Body of pancreas (tissue), 4 donors: ENCODE results near the gene ZDHHC18. TPM values are rescaled to one million over a fixed set of nuclear protein-coding genes. Genes with fewer than 3 reads are reported as not detected.

Source experiments
- ATAC-seq: fragments of 150-250 bp; one replicate; pipeline ENCODE4 v1.9.1; 2016
- DNase-seq, 4 donors: peaks; one replicate each; pipeline ENCODE4 v3.0.0-alpha.2; 2019
- H3K27ac ChIP-seq, 4 donors: fragments of 200-600 bp; sonication (generic); 1 replicate in 3 of 4; 2 replicates in 1 of 4; pipeline versions ENCODE4 v1.5.1 to v1.6.1; 2016 to 2019; ENCODE audit warnings: mild to moderate bottlenecking in 1 of 4, mixed read lengths in 1 of 4, moderate library complexity in 1 of 4
- H3K27me3 ChIP-seq, 2 donors: fragments of 200-600 bp; sonication (generic); one replicate each; pipeline ENCODE4 v1.6.0; 2016; ENCODE audit warnings: mild to moderate bottlenecking in 1 of 2
- H3K36me3 ChIP-seq, 2 donors: fragments of 200-600 bp; sonication (generic); replicated peaks in 1 of 2; 2 replicates each; pipeline ENCODE4 v1.5.1; 2016; ENCODE audit warnings: low read depth in 2 of 2; ENCODE audit not compliant: insufficient read depth in 1 of 2
- H3K4me1 ChIP-seq: fragments of 200-600 bp; sonication (generic); one replicate; pipeline ENCODE4 v1.6.0; 2016
- H3K4me3 ChIP-seq, 2 donors: fragments of 200-600 bp; sonication (generic); 1 replicate in 1 of 2; 2 replicates in 1 of 2; pipeline ENCODE4 v1.5.1; 2016 to 2019
- H3K9me3 ChIP-seq, 3 donors: fragments of 200-600 bp; sonication (generic); 1 replicate in 2 of 3; 2 replicates in 1 of 3; pipeline ENCODE4 v1.5.1; 2016
- POLR2A ChIP-seq, 3 donors: fragments of 450-650 bp; IDR thresholded peaks; one replicate each; pipeline ENCODE4 v1.6.1; 2016; ENCODE audit warnings: antibody characterized with exemption in 3 of 3, mild to moderate bottlenecking in 2 of 3
- WGBS, 2 donors: methylation state at CpG; one replicate each; pipeline ENCODE4 v1.1.5; 2017; 5-methylcytosine and 5-hydroxymethylcytosine counted together
- intact Hi-C: fragments of 100-400 bp; cut with DNase I; formaldehyde crosslinking; loops from one replicate; pipeline ENCODE4 v1.15.1; 2023
- total RNA-seq, 2 donors: library from RNA; depleted of rRNA; stranded (reverse); fragments of >200 nt; gene quantifications; one replicate each; pipeline ENCODE4 v1.1.0, GENCODE V29; 2016
- TF ChIP-seq, protein P1 (sequence below), 7 experiments: fragments of 450-650 bp in 4 of 7; fragments of 200-600 bp in 3 of 7; sonication (generic) in 3 of 7; IDR thresholded peaks; one replicate each; pipeline ENCODE4 v1.5.1; 2016 to 2019; ENCODE audit warnings: antibody characterized with exemption in 7 of 7

The ZDHHC18 gene
- total RNA-seq, 2 donors from 2014 or later, result 4.6 to 5.7 TPM

DNA sequence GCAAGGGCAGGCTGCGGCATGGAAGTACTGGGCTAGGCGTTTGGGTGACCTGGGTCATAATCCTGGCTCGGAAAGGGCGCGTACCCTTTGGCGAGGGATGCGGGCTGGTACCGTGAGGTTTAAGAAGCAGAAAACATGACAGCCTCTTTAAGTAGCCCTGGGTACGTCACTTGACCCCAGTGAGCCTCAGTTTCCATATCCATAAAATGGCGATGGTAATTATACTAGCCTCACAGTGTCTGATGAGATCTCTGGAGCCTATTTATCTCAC lies 38.0 kb upstream of the ZDHHC18 start:
- Histone ChIP-seq H3K9me3 (no peaks in the 10 kb centered on the region), H3K36me3 (no peaks in the 10 kb centered on the region), H3K27ac (peak overlapping the region; percentile 94 to 98 (median 95)), H3K4me3 (peak overlapping the region; percentile 25 to 55), H3K4me1 (peaks cover 32% of the 10 kb centered on the region), H3K27me3 (no peaks in the 10 kb centered on the region)
- 0 to 1% methylated on average over 10 of the region's 10 CpGs for WGBS, 2 donors
- no peak for ATAC-seq
- no peak for DNase-seq
- TF ChIP-seq, protein P1, sequence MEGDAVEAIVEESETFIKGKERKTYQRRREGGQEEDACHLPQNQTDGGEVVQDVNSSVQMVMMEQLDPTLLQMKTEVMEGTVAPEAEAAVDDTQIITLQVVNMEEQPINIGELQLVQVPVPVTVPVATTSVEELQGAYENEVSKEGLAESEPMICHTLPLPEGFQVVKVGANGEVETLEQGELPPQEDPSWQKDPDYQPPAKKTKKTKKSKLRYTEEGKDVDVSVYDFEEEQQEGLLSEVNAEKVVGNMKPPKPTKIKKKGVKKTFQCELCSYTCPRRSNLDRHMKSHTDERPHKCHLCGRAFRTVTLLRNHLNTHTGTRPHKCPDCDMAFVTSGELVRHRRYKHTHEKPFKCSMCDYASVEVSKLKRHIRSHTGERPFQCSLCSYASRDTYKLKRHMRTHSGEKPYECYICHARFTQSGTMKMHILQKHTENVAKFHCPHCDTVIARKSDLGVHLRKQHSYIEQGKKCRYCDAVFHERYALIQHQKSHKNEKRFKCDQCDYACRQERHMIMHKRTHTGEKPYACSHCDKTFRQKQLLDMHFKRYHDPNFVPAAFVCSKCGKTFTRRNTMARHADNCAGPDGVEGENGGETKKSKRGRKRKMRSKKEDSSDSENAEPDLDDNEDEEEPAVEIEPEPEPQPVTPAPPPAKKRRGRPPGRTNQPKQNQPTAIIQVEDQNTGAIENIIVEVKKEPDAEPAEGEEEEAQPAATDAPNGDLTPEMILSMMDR (IDR thresholded peaks at IDR 0.05), result no peak
- TF ChIP-seq POLR2A (IDR thresholded peaks at IDR 0.05), result no peak
- intact Hi-C loops, result no loop called here

DNA sequence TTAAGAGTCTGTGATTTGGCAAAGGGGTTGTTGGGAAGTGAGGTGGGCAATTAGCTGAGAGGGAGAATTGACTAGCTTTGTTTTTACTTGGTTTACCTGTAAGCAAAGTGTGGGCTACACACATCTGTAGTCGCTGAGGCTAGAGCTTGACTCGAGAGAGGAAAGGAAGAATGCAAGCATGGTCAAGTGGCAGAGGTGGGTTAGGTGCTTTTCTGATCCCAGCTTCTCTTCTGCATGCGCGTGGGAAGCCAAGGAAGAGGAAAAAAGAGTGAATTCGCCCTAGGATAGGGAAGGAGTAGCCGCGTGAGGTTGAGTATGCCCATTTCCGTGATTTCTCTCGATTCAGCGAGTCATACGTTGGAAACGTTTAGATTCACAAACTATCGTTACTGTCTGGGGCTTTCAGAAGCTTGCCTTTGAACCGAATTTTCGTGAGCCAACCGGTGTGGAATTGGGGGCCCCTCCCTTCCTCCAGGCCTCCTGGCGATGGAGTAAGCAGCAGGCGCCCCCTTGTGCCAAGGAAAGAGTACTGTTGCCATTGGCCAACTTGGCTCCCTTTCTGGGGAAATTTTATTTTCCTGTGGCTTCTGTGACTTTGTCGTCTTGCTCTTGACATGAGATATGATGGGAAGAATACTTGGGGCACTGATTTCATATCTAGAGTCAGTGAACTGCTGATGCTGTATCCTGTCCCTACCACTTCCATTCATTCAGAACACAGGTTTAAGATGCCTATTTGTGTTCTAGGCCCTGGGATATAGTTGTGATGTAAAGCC lies 37.5 kb upstream of the ZDHHC18 start:
- Histone ChIP-seq H3K9me3 (no peaks in the 10 kb centered on the region), H3K4me1 (peaks cover 26% of the 10 kb centered on the region), H3K36me3 (no peaks in the 10 kb centered on the region), H3K27ac (peak overlapping the region; percentile 94 to 98 (median 95)), H3K4me3 (peak overlapping the region; percentile 25 to 55), H3K27me3 (no peaks in the 10 kb centered on the region)
- peak; percentile 66 for ATAC-seq
- peak; percentile 88 to 91 (median 90) for DNase-seq
- 0 to 1% methylated on average over 19 of the region's 19 CpGs for WGBS, 2 donors
- intact Hi-C loops, result no loop called here
- TF ChIP-seq POLR2A (IDR thresholded peaks at IDR 0.05), result peak in 2 of 3 donors; percentile 13
- TF ChIP-seq, protein P1 (IDR thresholded peaks at IDR 0.05), result peak; percentile 89 to 98 (median 97)

DNA sequence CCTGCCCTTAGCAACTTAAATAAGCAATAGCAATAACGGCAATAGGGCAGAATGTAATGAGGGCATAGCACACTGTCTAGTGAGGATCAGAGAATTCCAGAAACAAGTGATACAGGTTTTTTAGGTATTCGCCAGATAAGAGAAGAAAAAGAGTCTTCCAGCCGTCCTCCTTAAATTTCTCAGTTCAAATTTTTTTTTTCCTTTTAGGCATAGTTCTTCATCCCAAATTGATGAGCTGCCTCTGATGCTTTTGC lies 36.9 kb upstream of the ZDHHC18 start:
- WGBS, 2 donors, result 54 to 57% methylated on average over 3 of the region's 3 CpGs
- intact Hi-C loops, result no loop called here
- ATAC-seq (no peak), DNase-seq (no peak)
- Histone ChIP-seq H3K4me1 (peaks cover 21% of the 10 kb centered on the region), H3K36me3 (no peaks in the 10 kb centered on the region), H3K27ac (peak overlapping the region in 1 of 4 donors; percentile 96), H3K9me3 (no peaks in the 10 kb centered on the region), H3K27me3 (no peaks in the 10 kb centered on the region), H3K4me3 (no peak overlapping the region)
- TF ChIP-seq, protein P1 (IDR thresholded peaks at IDR 0.05), result no peak
- no peak for TF ChIP-seq POLR2A (IDR thresholded peaks at IDR 0.05)

DNA sequence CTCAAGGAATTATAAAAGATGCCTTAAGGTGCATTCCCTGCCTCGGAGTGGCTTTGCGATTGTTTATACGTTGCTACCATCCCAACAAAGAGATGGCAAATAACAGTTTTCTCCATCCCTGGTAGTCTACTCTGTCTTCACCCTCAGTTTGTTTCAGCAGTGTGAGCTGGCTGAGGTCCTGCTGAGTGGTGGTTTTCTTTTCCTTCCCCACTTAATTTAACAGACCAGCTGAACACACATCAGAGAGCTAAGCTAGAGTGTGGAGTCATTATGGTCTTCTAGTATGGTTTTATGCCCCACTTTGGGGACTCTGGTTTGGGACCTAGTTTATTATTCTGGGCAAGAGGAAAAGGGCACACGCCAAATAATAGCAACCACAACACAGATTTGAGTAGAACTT lies 36.6 kb upstream of the ZDHHC18 start:
- H3K4me3 ChIP-seq, result no peak overlapping the region
- DNase-seq, result no peak
- no peak for TF ChIP-seq POLR2A (IDR thresholded peaks at IDR 0.05)
- TF ChIP-seq, protein P1 (IDR thresholded peaks at IDR 0.05), result no peak
- intact Hi-C loops, result loop anchor here (5.0 to 10.0 kb wide), 2 partner anchors 115 to 183 kb away; no protein-coding TSS in a partner anchor
- WGBS, 2 donors, result 52 to 57% methylated on average over 4 of the region's 4 CpGs
- no peak for ATAC-seq
- H3K36me3 ChIP-seq, result peaks cover 0 to 1% of the 10 kb centered on the region in 2 donors
- H3K27ac ChIP-seq, result no peak overlapping the region
- H3K9me3 ChIP-seq, result no peaks in the 10 kb centered on the region
- H3K27me3 ChIP-seq, result no peaks in the 10 kb centered on the region
- H3K4me1 ChIP-seq, result peaks cover 18% of the 10 kb centered on the region

DNA sequence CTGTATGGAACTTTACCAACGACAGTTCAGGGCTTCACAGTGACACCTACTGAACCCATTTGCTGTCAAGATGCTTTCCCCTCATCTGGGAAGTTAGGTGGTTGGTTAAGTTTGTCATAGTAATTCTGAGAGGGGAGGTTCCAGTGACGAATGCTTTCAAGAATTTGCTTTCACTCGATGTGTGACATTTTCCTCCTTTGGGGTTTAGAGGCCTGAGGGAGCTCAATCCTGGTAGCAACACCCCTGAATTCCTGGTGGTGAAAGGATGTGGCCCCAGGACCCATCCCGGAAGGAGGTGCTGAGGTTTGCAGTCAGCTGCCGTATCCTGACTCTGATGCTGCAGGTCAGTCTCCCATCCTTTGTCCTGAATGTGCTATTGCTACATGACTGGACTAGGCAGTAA lies 35.9 kb upstream of the ZDHHC18 start:
- intact Hi-C loops, result loop anchor here (5.0 to 10.0 kb wide), 2 partner anchors 116 to 183 kb away; no protein-coding TSS in a partner anchor
- TF ChIP-seq, protein P1 (IDR thresholded peaks at IDR 0.05), result no peak
- no peak for TF ChIP-seq POLR2A (IDR thresholded peaks at IDR 0.05)
- DNase-seq (no peak), ATAC-seq (no peak)
- H3K36me3 ChIP-seq, result peaks cover 0 to 1% of the 10 kb centered on the region in 2 donors
- no peaks in the 10 kb centered on the region for H3K9me3 ChIP-seq
- H3K27ac ChIP-seq, result no peak overlapping the region
- 70 to 77% methylated on average over 3 to 5 of the region's 5 CpGs for WGBS, 2 donors
- no peak overlapping the region for H3K4me3 ChIP-seq
- peaks cover 18% of the 10 kb centered on the region for H3K4me1 ChIP-seq
- no peaks in the 10 kb centered on the region for H3K27me3 ChIP-seq
